ENCODE measurements around the gene SLU7. TPM values are rescaled to one million over a fixed set of nuclear protein-coding genes. Genes with fewer than 3 reads are reported as not detected.

Gene SLU7
- total RNA-seq, 1 experiment from 2014 or later: 75.3 TPM

DNA sequence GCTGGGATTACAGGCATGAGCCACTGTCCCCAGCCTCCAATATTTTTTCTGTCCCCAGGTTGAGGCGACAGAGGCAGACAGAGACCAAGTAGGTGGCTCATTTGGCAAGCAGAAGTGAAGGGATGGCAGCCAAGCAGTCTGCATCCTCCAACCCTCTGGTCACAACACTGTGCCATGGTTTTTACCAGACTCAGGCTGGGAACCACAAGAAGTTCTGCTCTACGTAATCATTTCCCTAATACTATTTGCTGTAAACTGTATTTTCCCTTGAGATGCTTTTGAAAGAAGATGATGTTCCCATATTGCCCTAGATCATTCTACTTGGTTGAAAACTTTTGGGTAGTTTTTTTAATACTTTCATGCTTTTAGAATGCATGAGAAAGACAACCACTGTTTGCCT, 43.3 kb upstream of the SLU7 start:
- Histone ChIP-seq H3K36me3 (ENCODE audit: low read depth) (no peaks in the 10 kb centered on the region), H3K27ac (no peak overlapping the region), H3K4me2 (no peak overlapping the region), H3K9me2 (ENCODE audit: insufficient read depth) (no peaks in the 10 kb centered on the region), H2AFZ (no peak overlapping the region), H3F3A (ENCODE audit: insufficient read depth, low read depth) (peaks cover 9% of the 10 kb centered on the region; the same call in 1 of the 2 replicates), H4K20me1 (ENCODE audit: insufficient read depth) (no peaks in the 10 kb centered on the region), H3K4me1 (replicated peaks; ENCODE audit: insufficient read depth) (peaks cover 20% of the 10 kb centered on the region), H3K9me3 (ENCODE audit: insufficient read depth, low read depth) (no peaks in the 10 kb centered on the region), H3K27me3 (ENCODE audit: insufficient read depth, low read depth) (no peaks in the 10 kb centered on the region), H3K4me3 (no peak overlapping the region), H3K79me2 (ENCODE audit: low read depth) (no peaks in the 10 kb centered on the region)
- DNase-seq: no peak
- ChIA-PET CTCF (no interaction called here), POLR2A (ENCODE audit: unreplicated experiment) (no interaction called here)
- BruUV-seq (replicated peaks): no TSS peak
- TF ChIP-seq, protein P1, sequence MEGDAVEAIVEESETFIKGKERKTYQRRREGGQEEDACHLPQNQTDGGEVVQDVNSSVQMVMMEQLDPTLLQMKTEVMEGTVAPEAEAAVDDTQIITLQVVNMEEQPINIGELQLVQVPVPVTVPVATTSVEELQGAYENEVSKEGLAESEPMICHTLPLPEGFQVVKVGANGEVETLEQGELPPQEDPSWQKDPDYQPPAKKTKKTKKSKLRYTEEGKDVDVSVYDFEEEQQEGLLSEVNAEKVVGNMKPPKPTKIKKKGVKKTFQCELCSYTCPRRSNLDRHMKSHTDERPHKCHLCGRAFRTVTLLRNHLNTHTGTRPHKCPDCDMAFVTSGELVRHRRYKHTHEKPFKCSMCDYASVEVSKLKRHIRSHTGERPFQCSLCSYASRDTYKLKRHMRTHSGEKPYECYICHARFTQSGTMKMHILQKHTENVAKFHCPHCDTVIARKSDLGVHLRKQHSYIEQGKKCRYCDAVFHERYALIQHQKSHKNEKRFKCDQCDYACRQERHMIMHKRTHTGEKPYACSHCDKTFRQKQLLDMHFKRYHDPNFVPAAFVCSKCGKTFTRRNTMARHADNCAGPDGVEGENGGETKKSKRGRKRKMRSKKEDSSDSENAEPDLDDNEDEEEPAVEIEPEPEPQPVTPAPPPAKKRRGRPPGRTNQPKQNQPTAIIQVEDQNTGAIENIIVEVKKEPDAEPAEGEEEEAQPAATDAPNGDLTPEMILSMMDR (conservative IDR thresholded peaks at IDR 0.05): no peak
- no peak for TF ChIP-seq EZH2 (IDR thresholded peaks at IDR 0.05; ENCODE audit: low read depth)
- intact Hi-C loops (cut with micrococcal nuclease; ENCODE audit: unreplicated experiment): no loop called here

DNA sequence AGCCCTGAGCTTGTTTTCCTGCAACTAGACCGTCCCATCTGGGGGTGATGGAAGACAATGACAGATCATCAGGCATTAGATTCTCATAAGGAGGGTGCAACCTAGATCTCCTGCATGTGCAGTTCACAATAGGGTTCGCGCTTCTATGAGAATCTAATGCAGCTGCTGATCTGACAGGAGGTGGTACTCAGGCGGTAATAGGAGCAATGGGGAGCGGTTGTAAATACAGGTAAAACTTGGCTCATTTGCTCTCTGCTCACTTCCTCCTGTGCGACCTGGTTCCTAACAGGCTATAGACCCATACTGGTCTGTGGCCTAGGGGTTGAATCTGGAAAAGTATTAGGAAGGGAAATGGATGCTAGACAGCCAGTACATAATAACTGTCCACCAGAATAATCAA, 42.5 kb upstream of the SLU7 start:
- Histone ChIP-seq H3K9me2 (ENCODE audit: insufficient read depth) (no peaks in the 10 kb centered on the region), H3K4me1 (replicated peaks; ENCODE audit: insufficient read depth) (peaks cover 20% of the 10 kb centered on the region), H3K79me2 (ENCODE audit: low read depth) (no peaks in the 10 kb centered on the region), H3K36me3 (ENCODE audit: low read depth) (no peaks in the 10 kb centered on the region), H3K27me3 (ENCODE audit: insufficient read depth, low read depth) (no peaks in the 10 kb centered on the region), H3K27ac (no peak overlapping the region), H3K4me2 (no peak overlapping the region), H2AFZ (no peak overlapping the region), H3K9me3 (ENCODE audit: insufficient read depth, low read depth) (no peaks in the 10 kb centered on the region), H4K20me1 (ENCODE audit: insufficient read depth) (no peaks in the 10 kb centered on the region), H3K4me3 (no peak overlapping the region), H3F3A (ENCODE audit: insufficient read depth, low read depth) (peaks cover 9% of the 10 kb centered on the region; the same call in 1 of the 2 replicates)
- intact Hi-C loops (cut with micrococcal nuclease; ENCODE audit: unreplicated experiment): no loop called here
- no peak for DNase-seq
- BruUV-seq (replicated peaks): no TSS peak
- POLR2A ChIA-PET (ENCODE audit: unreplicated experiment): no interaction called here
- CTCF ChIA-PET: no interaction called here
- TF ChIP-seq, protein P1 (conservative IDR thresholded peaks at IDR 0.05): no peak
- TF ChIP-seq EZH2 (IDR thresholded peaks at IDR 0.05; ENCODE audit: low read depth): no peak

DNA sequence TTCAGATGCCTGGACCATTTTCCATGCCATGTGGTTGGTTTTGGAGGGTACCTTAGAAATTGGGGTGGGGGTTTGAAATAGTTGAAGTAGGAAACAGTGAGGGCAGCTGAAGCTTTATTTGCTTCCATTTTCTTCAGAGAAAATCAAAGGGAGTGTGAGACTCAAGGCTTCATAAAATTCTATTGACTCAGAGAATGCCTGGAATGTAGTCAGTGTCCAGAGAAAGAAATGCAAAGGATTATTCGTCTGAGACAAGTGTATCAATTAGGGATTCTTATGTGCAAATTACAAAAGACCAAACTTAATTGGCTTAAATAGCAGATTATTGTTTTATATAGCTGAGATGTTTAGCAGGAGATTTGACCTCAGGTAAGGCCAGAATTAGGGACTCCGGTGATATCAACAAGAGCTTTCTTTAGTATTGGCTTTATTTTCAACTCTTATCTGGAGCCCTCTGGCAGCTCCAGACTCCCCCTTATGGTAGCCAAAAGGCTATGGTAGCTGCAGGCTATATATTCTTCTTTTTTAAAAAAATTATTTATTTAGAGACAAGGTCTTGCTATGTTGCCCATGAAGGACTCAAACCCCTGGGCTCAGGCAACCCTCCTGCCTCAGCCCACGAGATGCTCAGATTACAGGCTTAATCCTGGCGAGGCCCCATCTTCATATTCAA, 41.6 kb upstream of the SLU7 start:
- no peaks in the 10 kb centered on the region for H4K20me1 ChIP-seq (ENCODE audit: insufficient read depth)
- no peak overlapping the region for H3K27ac ChIP-seq
- H3K4me3 ChIP-seq: no peak overlapping the region
- no peaks in the 10 kb centered on the region for H3K79me2 ChIP-seq (ENCODE audit: low read depth)
- peaks cover 9% of the 10 kb centered on the region; the same call in 1 of the 2 replicates for H3F3A ChIP-seq (ENCODE audit: insufficient read depth, low read depth)
- H3K27me3 ChIP-seq (ENCODE audit: insufficient read depth, low read depth): no peaks in the 10 kb centered on the region
- no peak for DNase-seq
- H3K4me2 ChIP-seq: no peak overlapping the region
- H3K9me2 ChIP-seq (ENCODE audit: insufficient read depth): no peaks in the 10 kb centered on the region
- intact Hi-C loops (cut with micrococcal nuclease; ENCODE audit: unreplicated experiment): no loop called here
- H3K9me3 ChIP-seq (ENCODE audit: insufficient read depth, low read depth): no peaks in the 10 kb centered on the region
- no peak for TF ChIP-seq EZH2 (IDR thresholded peaks at IDR 0.05; ENCODE audit: low read depth)
- TF ChIP-seq, protein P1 (conservative IDR thresholded peaks at IDR 0.05): no peak; the same call in 1 of the 2 replicates
- no TSS peak for BruUV-seq (replicated peaks)
- ChIA-PET CTCF (no interaction called here), POLR2A (ENCODE audit: unreplicated experiment) (no interaction called here)
- H3K36me3 ChIP-seq (ENCODE audit: low read depth): no peaks in the 10 kb centered on the region
- peaks cover 20% of the 10 kb centered on the region for H3K4me1 ChIP-seq (replicated peaks; ENCODE audit: insufficient read depth)
- H2AFZ ChIP-seq: no peak overlapping the region

All from PC-9 (cell line).